CD4-positive, alpha-beta T cell treated with Interleukin-12 subunit alpha and Interleukin-12 subunit beta, for 1 hour (primary cell): ENCODE measurements around the gene WLS.

ENCODE experiments used
- DNase-seq: peaks from one replicate; pipeline ENCODE4 v3.0.0-alpha.2; 2020

The WLS gene

GRCh38 chr1:68128157-68128556, 104.2 kb downstream of the WLS start:
- DNase-seq = no peak

GRCh38 chr1:68121536-68121935, 110.8 kb downstream of the WLS start:
- no peak for DNase-seq

GRCh38 chr1:68120136-68120791, 112.1 kb downstream of the WLS start:
- DNase-seq = peak; percentile 41

GRCh38 chr1:68119445-68119844, 112.9 kb downstream of the WLS start:
- no peak for DNase-seq

GRCh38 chr1:68117416-68117815, 114.9 kb downstream of the WLS start:
- DNase-seq = no peak

- DNase-seq = peak; percentile 42
Observed at GRCh38 chr1:68116643-68117235, 115.6 kb downstream of the WLS start.

GRCh38 chr1:68115308-68115707, 117.0 kb downstream of the WLS start:
- DNase-seq = no peak

GRCh38 chr1:68113966-68114365, 118.4 kb downstream of the WLS start:
- DNase-seq = no peak

- DNase-seq = no peak
Observed at GRCh38 chr1:68112835-68113243, 119.5 kb downstream of the WLS start.

GRCh38 chr1:68111519-68112436, 120.5 kb downstream of the WLS start:
- no peak for DNase-seq

GRCh38 chr1:68107771-68108170, 124.6 kb downstream of the WLS start:
- DNase-seq = no peak

GRCh38 chr1:68103884-68104554, 128.3 kb downstream of the WLS start:
- no peak for DNase-seq

GRCh38 chr1:68103011-68103545, 129.2 kb downstream of the WLS start:
- no peak for DNase-seq

GRCh38 chr1:68101829-68102228, 130.5 kb downstream of the WLS start:
- no peak for DNase-seq

- DNase-seq = no peak
Observed at GRCh38 chr1:68100571-68100970, 131.8 kb downstream of the WLS start.

GRCh38 chr1:68093737-68094136, 138.6 kb downstream of the WLS start:
- DNase-seq = no peak

- no peak for DNase-seq
Observed at GRCh38 chr1:68087184-68087583, 145.1 kb downstream of the WLS start.

- DNase-seq = no peak
Observed at GRCh38 chr1:68085752-68086151, 146.6 kb downstream of the WLS start.

- no peak for DNase-seq
Observed at GRCh38 chr1:68083686-68084085, 148.6 kb downstream of the WLS start.

- DNase-seq = no peak
Observed at GRCh38 chr1:68081775-68082283, 150.5 kb downstream of the WLS start.

GRCh38 chr1:68078647-68079046, 153.7 kb downstream of the WLS start:
- no peak for DNase-seq
